HepG2 (cell line): ENCODE measurements around the gene NDE1. TPM values are rescaled to one million over a fixed set of nuclear protein-coding genes. Genes with fewer than 3 reads are reported as not detected.

Experiments used
- ATAC-seq: fragments of 200-7000 bp; cut with Tn5 transposase; 3 replicates; pipeline ENCODE4 v1.9.1; 2020; ENCODE audit warnings: mild to moderate bottlenecking, moderate library complexity
- BruUV-seq: library from RNA; stranded (reverse); fragments of 400-500 nt; replicated peaks from 2 replicates; lab custom pipeline; 2021; lab: Mats Ljungman, UMichigan
- CTCF ChIA-PET: fragments of 300-600 bp; formaldehyde crosslinking; extraction: SDS; loops from one replicate; lab custom pipeline; 2021; ENCODE audit warnings: low total read pairs, inconsistent platforms, low intra/inter-chr PET ratio; lab: Yijun Ruan, JAX
- POLR2A ChIA-PET: fragments of 350-600 bp; sonication (Branson Sonifier 250); formaldehyde crosslinking; loops from one replicate; lab custom pipeline; 2020; ENCODE audit warnings: antibody characterized with exemption, inconsistent platforms; lab: Yijun Ruan, JAX
- DNase-seq: peaks from one replicate; pipeline ENCODE4 v3.0.0-alpha.2; 2015; ENCODE audit warnings: low spot score
- FAIRE-seq: peaks from 3 replicates; lab custom pipeline; 2011; peaks lifted over from hg19 to GRCh38; lab: Jason Lieb, UNC
- H2AFZ ChIP-seq: one replicate; pipeline ENCODE4 v1.6.1; 2011; ENCODE audit warnings: low read length, inconsistent platforms
- H3K27ac ChIP-seq: fragments of 300-600 bp; 3 replicates; pipeline ENCODE4 v1.8.0; 2011; ENCODE audit warnings: mixed run types, mild to moderate bottlenecking, mixed read lengths, low read length, inconsistent platforms; ENCODE audit not compliant: insufficient read depth; ENCODE audit errors: extremely low read length
- H3K27me3 ChIP-seq, 2 experiments: fragments of 200-600 bp in 1 of 2; 2 replicates in 1 of 2; 3 replicates in 1 of 2; pipeline versions ENCODE4 v1.6.0 to v1.8.0; 2011; ENCODE audit warnings: low read length in 2 of 2, mild to moderate bottlenecking in 2 of 2, moderate library complexity in 2 of 2, inconsistent platforms in 1 of 2; ENCODE audit not compliant: insufficient read depth in 2 of 2, control insufficient read depth in 1 of 2
- H3K36me3 ChIP-seq, 2 experiments: fragments of 200-600 bp in 1 of 2; replicated peaks in 1 of 2; 2 replicates in 1 of 2; 3 replicates in 1 of 2; pipeline versions ENCODE4 v1.5.1 to v1.8.0; 2011; ENCODE audit warnings: low read length in 2 of 2, inconsistent platforms in 1 of 2; ENCODE audit not compliant: insufficient read depth in 2 of 2, control insufficient read depth in 1 of 2
- H3K4me1 ChIP-seq: 2 replicates; pipeline ENCODE4 v1.5.1; 2012; ENCODE audit warnings: low read length, inconsistent platforms; ENCODE audit not compliant: insufficient read depth
- H3K4me2 ChIP-seq: 2 replicates; pipeline ENCODE4 v1.6.0; 2011; ENCODE audit warnings: low read depth, low read length, inconsistent platforms
- H3K4me3 ChIP-seq, 3 experiments: fragments of 200-600 bp in 1 of 3; sonication (generic), shearing (Covaris generic) in 1 of 3; replicated peaks in 1 of 3; 2 replicates each; pipeline ENCODE4 v1.5.1; 2011 to 2016; ENCODE audit warnings: low read length in 3 of 3, inconsistent platforms in 2 of 3, low read depth in 2 of 3, mild to moderate bottlenecking in 2 of 3, control low read depth in 1 of 3, mixed read lengths in 1 of 3; ENCODE audit not compliant: insufficient read depth in 1 of 3
- H3K79me2 ChIP-seq: one replicate; pipeline ENCODE4 v1.6.1; 2011; ENCODE audit warnings: low read length, inconsistent platforms; ENCODE audit not compliant: insufficient read depth
- H3K9ac ChIP-seq: 2 replicates; pipeline ENCODE4 v1.6.0; 2011; ENCODE audit warnings: mild to moderate bottlenecking, low read depth, low read length, inconsistent platforms; ENCODE audit not compliant: insufficient read depth
- H3K9me3 ChIP-seq: 2 replicates; pipeline ENCODE4 v1.5.1; 2012; ENCODE audit warnings: mild to moderate bottlenecking, low read length
- H4K20me1 ChIP-seq: 2 replicates; pipeline ENCODE4 v1.6.0; 2011; ENCODE audit warnings: inconsistent platforms, mild to moderate bottlenecking, low read length, moderate library complexity; ENCODE audit not compliant: insufficient read depth
- STAT5B ChIP-seq: sonication (generic); formaldehyde crosslinking; IDR thresholded peaks from 2 replicates; pipeline ENCODE4 v1.4.0; 2020; ENCODE audit warnings: missing genetic modification reagents
- ZNF337 ChIP-seq: sonication (generic); formaldehyde crosslinking; IDR thresholded peaks from 2 replicates; pipeline ENCODE4 v1.5.1; 2020; ENCODE audit warnings: missing genetic modification reagents, low read depth, mild to moderate bottlenecking, borderline replicate concordance
- WGBS: methylation state at CpG from one replicate; pipeline ENCODE4 v1.1.6; 2017; ENCODE audit warnings: low lambda C conversion rate; 5-methylcytosine and 5-hydroxymethylcytosine counted together
- in situ Hi-C: cut with HindIII; loops from 2 replicates; pipeline ENCODE4 v1.10.0; 2017; ENCODE audit warnings: low pct_unique_long_range_greater_than_20kb; ENCODE audit not compliant: extremely low pct_ligation_motif_present
- intact Hi-C: fragments of 100-400 bp; cut with micrococcal nuclease; formaldehyde crosslinking; loops from one replicate; pipeline ENCODE4 v1.10.0; 2022; ENCODE audit not compliant: unreplicated experiment
- polyA plus RNA-seq, 8 experiments: library from polyadenylated mRNA; depleted of rRNA in 3 of 8; stranded (reverse) in 7 of 8; unstranded in 1 of 8; fragments of >200 nt; fragmentation: Illumina TruSeq in 4 of 8; extraction: Trizol in 4 of 8; gene quantifications; 2 replicates each; pipeline versions ENCODE4 v1.2.1 to v1.2.3, GENCODE V29; 2011 to 2016; ENCODE audit warnings: low read depth in 4 of 8, missing spikeins in 1 of 8, mixed read lengths in 1 of 8; ENCODE audit not compliant: insufficient read depth in 1 of 8
- total RNA-seq, 5 experiments: library from RNA; depleted of rRNA; stranded (reverse); fragments of >200 nt; fragmentation: Illumina TruSeq; extraction: Trizol; gene quantifications; 2 replicates each; pipeline ENCODE4 v1.2.3, GENCODE V29; 2016; ENCODE audit warnings: low read depth in 1 of 5
- TF ChIP-seq, protein P1 (sequence below), 2 experiments: fragments of 450-650 bp in 1 of 2; sonication (generic) in 1 of 2; formaldehyde crosslinking in 1 of 2; IDR thresholded peaks; 2 replicates each; pipeline versions ENCODE4 v1.6.1 to v1.8.0; 2016 to 2022; ENCODE audit warnings: antibody characterized with exemption in 1 of 2, mild to moderate bottlenecking in 1 of 2, missing genetic modification reagents in 1 of 2
- TF ChIP-seq, protein P2 (sequence below): sonication (generic); formaldehyde crosslinking; IDR thresholded peaks from 2 replicates; pipeline ENCODE4 v1.5.1; 2020; ENCODE audit warnings: mild to moderate bottlenecking, missing genetic modification reagents, moderate library complexity

Gene NDE1
- total and polyA plus RNA-seq, 2 of the 13 experiments (the other 11 are each of a cell fraction or from before 2014, with no cell fraction given) = 40.9 to 72.5 TPM

DNA sequence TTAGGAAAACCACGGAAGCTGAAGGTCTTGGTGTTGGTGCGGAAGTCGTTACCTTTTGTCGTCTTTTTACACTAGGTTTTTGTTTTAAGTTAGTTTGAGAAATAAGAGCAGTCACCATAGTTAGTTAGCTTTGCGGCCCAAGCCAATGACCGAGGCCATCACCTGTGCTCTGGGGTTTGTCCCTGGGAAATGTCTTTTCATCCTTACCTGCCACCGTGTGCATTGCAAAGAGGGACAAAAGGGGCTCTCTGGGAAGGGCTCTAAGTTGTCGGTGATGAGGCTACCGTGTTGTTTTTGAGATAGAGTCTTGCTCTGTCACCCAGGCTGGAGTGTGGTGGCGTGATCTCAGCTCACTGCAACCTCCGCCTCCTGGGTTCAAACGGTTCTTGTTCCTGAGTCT is 49.8 kb downstream of the NDE1 start:
- Histone ChIP-seq H3K27ac (no peak overlapping the region), H3K9ac (no peak overlapping the region), H3K9me3 (no peaks in the 10 kb centered on the region), H3K4me1 (no peaks in the 10 kb centered on the region), H3K4me3 (no peak overlapping the region), H4K20me1 (no peaks in the 10 kb centered on the region), H3K4me2 (no peak overlapping the region), H3K79me2 (no peaks in the 10 kb centered on the region), H3K36me3 (peaks cover 44 to 70% of the 10 kb centered on the region in 2 experiments), H2AFZ (no peak overlapping the region), H3K27me3 (no peaks in the 10 kb centered on the region)
- intact Hi-C loops (loop anchor here (5.0 kb wide), 2 partner anchors 58 to 163 kb away; partner anchors contain the start of gene MARF1), in situ Hi-C loops (loop anchor here (5.0 to 10.0 kb wide), 2 partner anchors 188 to 275 kb away; no protein-coding TSS in a partner anchor)
- ChIA-PET POLR2A (no interaction called here), CTCF (no interaction called here)
- ATAC-seq = no peak
- BruUV-seq = no TSS peak
- 97% methylated on average over 12 of the region's 12 CpGs for WGBS
- FAIRE-seq = no peak
- DNase-seq = no peak
- TF ChIP-seq STAT5B (CRISPR knock-in tag) = no peak
- TF ChIP-seq, protein P1, sequence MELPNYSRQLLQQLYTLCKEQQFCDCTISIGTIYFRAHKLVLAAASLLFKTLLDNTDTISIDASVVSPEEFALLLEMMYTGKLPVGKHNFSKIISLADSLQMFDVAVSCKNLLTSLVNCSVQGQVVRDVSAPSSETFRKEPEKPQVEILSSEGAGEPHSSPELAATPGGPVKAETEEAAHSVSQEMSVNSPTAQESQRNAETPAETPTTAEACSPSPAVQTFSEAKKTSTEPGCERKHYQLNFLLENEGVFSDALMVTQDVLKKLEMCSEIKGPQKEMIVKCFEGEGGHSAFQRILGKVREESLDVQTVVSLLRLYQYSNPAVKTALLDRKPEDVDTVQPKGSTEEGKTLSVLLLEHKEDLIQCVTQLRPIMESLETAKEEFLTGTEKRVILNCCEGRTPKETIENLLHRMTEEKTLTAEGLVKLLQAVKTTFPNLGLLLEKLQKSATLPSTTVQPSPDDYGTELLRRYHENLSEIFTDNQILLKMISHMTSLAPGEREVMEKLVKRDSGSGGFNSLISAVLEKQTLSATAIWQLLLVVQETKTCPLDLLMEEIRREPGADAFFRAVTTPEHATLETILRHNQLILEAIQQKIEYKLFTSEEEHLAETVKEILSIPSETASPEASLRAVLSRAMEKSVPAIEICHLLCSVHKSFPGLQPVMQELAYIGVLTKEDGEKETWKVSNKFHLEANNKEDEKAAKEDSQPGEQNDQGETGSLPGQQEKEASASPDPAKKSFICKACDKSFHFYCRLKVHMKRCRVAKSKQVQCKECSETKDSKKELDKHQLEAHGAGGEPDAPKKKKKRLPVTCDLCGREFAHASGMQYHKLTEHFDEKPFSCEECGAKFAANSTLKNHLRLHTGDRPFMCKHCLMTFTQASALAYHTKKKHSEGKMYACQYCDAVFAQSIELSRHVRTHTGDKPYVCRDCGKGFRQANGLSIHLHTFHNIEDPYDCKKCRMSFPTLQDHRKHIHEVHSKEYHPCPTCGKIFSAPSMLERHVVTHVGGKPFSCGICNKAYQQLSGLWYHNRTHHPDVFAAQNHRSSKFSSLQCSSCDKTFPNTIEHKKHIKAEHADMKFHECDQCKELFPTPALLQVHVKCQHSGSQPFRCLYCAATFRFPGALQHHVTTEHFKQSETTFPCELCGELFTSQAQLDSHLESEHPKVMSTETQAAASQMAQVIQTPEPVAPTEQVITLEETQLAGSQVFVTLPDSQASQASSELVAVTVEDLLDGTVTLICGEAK (IDR thresholded peaks at IDR 0.05) = no peak
- TF ChIP-seq, protein P1 (CRISPR knock-in tag; IDR thresholded peaks at IDR 0.05) = no peak
- TF ChIP-seq ZNF337 = no peak
- TF ChIP-seq, protein P2, sequence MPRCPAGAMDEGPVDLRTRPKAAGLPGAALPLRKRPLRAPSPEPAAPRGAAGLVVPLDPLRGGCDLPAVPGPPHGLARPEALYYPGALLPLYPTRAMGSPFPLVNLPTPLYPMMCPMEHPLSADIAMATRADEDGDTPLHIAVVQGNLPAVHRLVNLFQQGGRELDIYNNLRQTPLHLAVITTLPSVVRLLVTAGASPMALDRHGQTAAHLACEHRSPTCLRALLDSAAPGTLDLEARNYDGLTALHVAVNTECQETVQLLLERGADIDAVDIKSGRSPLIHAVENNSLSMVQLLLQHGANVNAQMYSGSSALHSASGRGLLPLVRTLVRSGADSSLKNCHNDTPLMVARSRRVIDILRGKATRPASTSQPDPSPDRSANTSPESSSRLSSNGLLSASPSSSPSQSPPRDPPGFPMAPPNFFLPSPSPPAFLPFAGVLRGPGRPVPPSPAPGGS (CRISPR knock-in tag) = no peak
